HEK293 (cell line): ENCODE data around the gene MTHFD1L.

ENCODE experiments used
- CTCF ChIA-PET: fragments of 350-600 bp; formaldehyde crosslinking; extraction: SDS; loops from one replicate; lab custom pipeline; 2021; ENCODE audit warnings: antibody characterized with exemption; lab: Yijun Ruan, JAX
- POLR2A ChIA-PET: fragments of 300-600 bp; formaldehyde crosslinking; extraction: SDS; loops from one replicate; lab custom pipeline; 2020; ENCODE audit warnings: antibody characterized with exemption, inconsistent platforms; lab: Yijun Ruan, JAX
- H3K27ac ChIP-seq: fragments of 200-500 bp; sonication (Bioruptor generic); 2 replicates; pipeline ENCODE4 v1.5.1; 2014; ENCODE audit warnings: low read depth, low read length, control low read depth, inconsistent platforms; ENCODE audit errors: extremely low read depth
- H3K36me3 ChIP-seq, 2 experiments: fragments of 200-500 bp in 1 of 2; sonication (Bioruptor generic) in 1 of 2; 1 replicate in 1 of 2; 2 replicates in 1 of 2; pipeline ENCODE4 v1.5.1; 2014 to 2017; ENCODE audit warnings: inconsistent platforms in 2 of 2, low read length in 2 of 2; ENCODE audit not compliant: control insufficient read depth in 2 of 2, insufficient read depth in 1 of 2
- H3K4me1 ChIP-seq: fragments of 200-500 bp; sonication (Bioruptor generic); 2 replicates; pipeline ENCODE4 v1.5.1; 2014; ENCODE audit warnings: mild to moderate bottlenecking, low read length, inconsistent platforms; ENCODE audit not compliant: control insufficient read depth, insufficient read depth
- H3K4me3 ChIP-seq: 2 replicates; pipeline ENCODE4 v1.5.1; 2011; ENCODE audit warnings: low read depth, mild to moderate bottlenecking, control low read depth, low read length, moderate library complexity
- H3K9me3 ChIP-seq: fragments of 200-500 bp; sonication (Bioruptor generic); 2 replicates; pipeline ENCODE4 v1.5.1; 2014; ENCODE audit warnings: low read depth, low read length, inconsistent platforms; ENCODE audit not compliant: control insufficient read depth, insufficient read depth
- AEBP2 ChIP-seq: fragments of 450-650 bp; formaldehyde crosslinking; IDR thresholded peaks from 2 replicates; pipeline ENCODE4 v1.5.1; 2016; ENCODE audit warnings: missing biosample characterization, missing genetic modification characterization, borderline replicate concordance
- GLI4 ChIP-seq: fragments of 450-650 bp; formaldehyde crosslinking; IDR thresholded peaks from 2 replicates; pipeline ENCODE4 v1.5.1; 2016; ENCODE audit warnings: missing biosample characterization, missing genetic modification characterization
- KLF17 ChIP-seq: fragments of 450-650 bp; formaldehyde crosslinking; IDR thresholded peaks from 2 replicates; pipeline ENCODE4 v1.5.1; 2016; ENCODE audit warnings: missing biosample characterization, missing genetic modification characterization
- PRDM1 ChIP-seq: fragments of 450-650 bp; formaldehyde crosslinking; IDR thresholded peaks from 2 replicates; pipeline ENCODE4; 2016; ENCODE audit warnings: missing biosample characterization, missing genetic modification characterization
- TRIM28 ChIP-seq: IDR thresholded peaks from 2 replicates; pipeline ENCODE4 v1.6.1; 2011; ENCODE audit warnings: low read length, control low read depth, borderline replicate concordance
- WT1 ChIP-seq: fragments of 450-650 bp; formaldehyde crosslinking; IDR thresholded peaks from 2 replicates; pipeline ENCODE4 v1.5.1; 2016; ENCODE audit warnings: missing biosample characterization, missing genetic modification characterization
- ZBTB17 ChIP-seq: fragments of 450-650 bp; formaldehyde crosslinking; IDR thresholded peaks from 2 replicates; pipeline ENCODE4 v1.5.1; 2016; ENCODE audit warnings: missing biosample characterization, missing genetic modification characterization
- ZBTB26 ChIP-seq: fragments of 450-650 bp; formaldehyde crosslinking; optimal IDR thresholded peaks from 2 replicates; pipeline ENCODE3; 2016; ENCODE audit warnings: missing biosample characterization, mild to moderate bottlenecking, missing genetic modification characterization
- ZBTB44 ChIP-seq: fragments of 450-650 bp; IDR thresholded peaks from 2 replicates; pipeline ENCODE4 v1.5.1; 2018; ENCODE audit warnings: missing biosample characterization, mild to moderate bottlenecking, missing genetic modification characterization
- ZBTB6 ChIP-seq: fragments of 450-650 bp; formaldehyde crosslinking; IDR thresholded peaks from 2 replicates; pipeline ENCODE4 v1.5.1; 2017; ENCODE audit warnings: missing biosample characterization, missing genetic modification characterization
- ZFP69B ChIP-seq: fragments of 450-650 bp; formaldehyde crosslinking; IDR thresholded peaks from 2 replicates; pipeline ENCODE4 v1.5.1; 2016; ENCODE audit warnings: missing biosample characterization, missing genetic modification characterization
- ZNF121 ChIP-seq: fragments of 450-650 bp; formaldehyde crosslinking; IDR thresholded peaks from 2 replicates; pipeline ENCODE4 v1.5.1; 2016; ENCODE audit warnings: missing biosample characterization, missing genetic modification characterization
- ZNF2 ChIP-seq: fragments of 450-650 bp; formaldehyde crosslinking; IDR thresholded peaks from 2 replicates; pipeline ENCODE4 v1.5.1; 2016; ENCODE audit warnings: missing biosample characterization, missing genetic modification characterization
- ZNF366 ChIP-seq: fragments of 450-650 bp; formaldehyde crosslinking; conservative IDR thresholded peaks from 2 replicates; pipeline ENCODE4 v1.5.1; 2016; ENCODE audit warnings: missing biosample characterization, missing genetic modification characterization
- ZNF398 ChIP-seq: fragments of 450-650 bp; formaldehyde crosslinking; IDR thresholded peaks from 2 replicates; pipeline ENCODE4 v1.5.1; 2017; ENCODE audit warnings: missing biosample characterization, missing genetic modification characterization
- ZNF513 ChIP-seq: fragments of 450-650 bp; IDR thresholded peaks from 2 replicates; pipeline ENCODE4 v1.5.1; 2018; ENCODE audit warnings: missing biosample characterization, missing genetic modification characterization
- ZNF549 ChIP-seq: fragments of 450-650 bp; IDR thresholded peaks from 2 replicates; pipeline ENCODE4 v1.5.1; 2018; ENCODE audit warnings: missing biosample characterization, missing genetic modification characterization, mild to moderate bottlenecking, inconsistent platforms, moderate library complexity
- ZNF610 ChIP-seq: fragments of 450-650 bp; formaldehyde crosslinking; IDR thresholded peaks from 2 replicates; pipeline ENCODE4 v1.5.1; 2016; ENCODE audit warnings: missing biosample characterization, missing genetic modification characterization, borderline replicate concordance
- ZNF658 ChIP-seq: fragments of 450-650 bp; formaldehyde crosslinking; IDR thresholded peaks from 2 replicates; pipeline ENCODE4; 2016; ENCODE audit warnings: missing biosample characterization, missing genetic modification characterization
- ZNF670 ChIP-seq: fragments of 450-650 bp; formaldehyde crosslinking; IDR thresholded peaks from 2 replicates; pipeline ENCODE4 v1.5.1; 2016; ENCODE audit warnings: missing biosample characterization, missing genetic modification characterization, low read depth
- ZNF785 ChIP-seq: fragments of 450-650 bp; formaldehyde crosslinking; IDR thresholded peaks from 2 replicates; pipeline ENCODE4 v1.5.1; 2016; ENCODE audit warnings: missing biosample characterization, missing genetic modification characterization

The MTHFD1L gene

GRCh38 chr6:150866991-150867501 is 1.5 kb downstream of the MTHFD1L start:
- ChIA-PET POLR2A (interaction anchor here (0.6 to 1.9 kb wide), 10 partner anchors 8 to 523 kb away, joined by 3 to 7 read pairs (median 4); no protein-coding TSS in a partner anchor), CTCF (interaction anchor here (0.6 to 2.6 kb wide), 3 partner anchors 25 to 181 kb away, joined by 3 to 11 read pairs (median 3); no protein-coding TSS in a partner anchor)
- peak overlapping the region; percentile 78 for H3K4me3 ChIP-seq
- TF ChIP-seq ZNF785 (tag by site-specific recombination) (no peak), ZNF549 (no peak), ZBTB17 (tag by site-specific recombination) (peak; percentile 37; the same call in 1 of the 2 replicates), ZNF658 (no peak), PRDM1 (peak; percentile 92), WT1 (peak; percentile 34; the same call in 1 of the 2 replicates), ZBTB6 (tag by site-specific recombination) (peak; percentile 17; the same call in 1 of the 2 replicates), ZNF366 (tag by site-specific recombination) (peak; percentile 78)
- H3K4me1 ChIP-seq: peaks cover 8% of the 10 kb centered on the region
- H3K36me3 ChIP-seq: no peaks in the 10 kb centered on the region; a peak in 1 of 3 replicates
- H3K27ac ChIP-seq: peak overlapping the region; percentile 98
- no peaks in the 10 kb centered on the region for H3K9me3 ChIP-seq

- no peak overlapping the region for H3K27ac ChIP-seq
- no peaks in the 10 kb centered on the region for H3K9me3 ChIP-seq
- H3K4me1 ChIP-seq: peaks cover 8% of the 10 kb centered on the region
- TF ChIP-seq ZNF121 (tag by site-specific recombination): peak; percentile 76
- TF ChIP-seq ZNF610 (tag by site-specific recombination): no peak
- H3K4me3 ChIP-seq: no peak overlapping the region
- ChIA-PET CTCF (interaction anchor here (1.7 to 2.4 kb wide), 2 partner anchors 23 to 51 kb away, joined by 5 to 16 read pairs; no protein-coding TSS in a partner anchor), POLR2A (no interaction called here)
- no peaks in the 10 kb centered on the region; a peak in 1 of 3 replicates for H3K36me3 ChIP-seq
These were observed 3.3 kb downstream of the MTHFD1L start for GRCh38 chr6:150868759-150869158.

- Histone ChIP-seq H3K9me3 (no peaks in the 10 kb centered on the region), H3K4me1 (no peaks in the 10 kb centered on the region), H3K4me3 (no peak overlapping the region), H3K27ac (no peak overlapping the region), H3K36me3 (peaks cover 0 to 7% of the 10 kb centered on the region in 2 experiments; a peak in 2 of 3 replicates)
- ChIA-PET CTCF (interaction anchor here (0.6 to 2.9 kb wide), 6 partner anchors 9 to 462 kb away, joined by 3 to 9 read pairs (median 4); partner anchors contain the start of gene MTHFD1L), POLR2A (interaction anchor here (1.0 kb wide), 1 partner anchor 8 kb away, joined by 3 read pairs; no protein-coding TSS in a partner anchor)
- TF ChIP-seq ZNF670 (tag by site-specific recombination) (no peak), ZFP69B (tag by site-specific recombination) (no peak), KLF17 (tag by site-specific recombination) (no peak), ZBTB26 (no peak), AEBP2 (tag by site-specific recombination) (no peak), GLI4 (tag by site-specific recombination) (no peak), ZBTB44 (tag by site-specific recombination) (no peak), TRIM28 (no peak), ZNF2 (tag by site-specific recombination) (no peak), ZNF398 (tag by site-specific recombination) (no peak), ZNF513 (tag by site-specific recombination) (no peak)
These were observed 8.7 kb downstream of the MTHFD1L start for GRCh38 chr6:150874179-150874578.
